Measurements from ENCODE around the gene TOB2.
"Not testable (repeated sequence)": the region's sequence is repeated elsewhere in the genome, so short reads cannot be mapped to it uniquely, and the experiment has no call there.

- TF ChIP-seq POLR2A (IDR thresholded peaks at IDR 0.05) = not testable (repeated sequence)
- TF ChIP-seq, protein P1, sequence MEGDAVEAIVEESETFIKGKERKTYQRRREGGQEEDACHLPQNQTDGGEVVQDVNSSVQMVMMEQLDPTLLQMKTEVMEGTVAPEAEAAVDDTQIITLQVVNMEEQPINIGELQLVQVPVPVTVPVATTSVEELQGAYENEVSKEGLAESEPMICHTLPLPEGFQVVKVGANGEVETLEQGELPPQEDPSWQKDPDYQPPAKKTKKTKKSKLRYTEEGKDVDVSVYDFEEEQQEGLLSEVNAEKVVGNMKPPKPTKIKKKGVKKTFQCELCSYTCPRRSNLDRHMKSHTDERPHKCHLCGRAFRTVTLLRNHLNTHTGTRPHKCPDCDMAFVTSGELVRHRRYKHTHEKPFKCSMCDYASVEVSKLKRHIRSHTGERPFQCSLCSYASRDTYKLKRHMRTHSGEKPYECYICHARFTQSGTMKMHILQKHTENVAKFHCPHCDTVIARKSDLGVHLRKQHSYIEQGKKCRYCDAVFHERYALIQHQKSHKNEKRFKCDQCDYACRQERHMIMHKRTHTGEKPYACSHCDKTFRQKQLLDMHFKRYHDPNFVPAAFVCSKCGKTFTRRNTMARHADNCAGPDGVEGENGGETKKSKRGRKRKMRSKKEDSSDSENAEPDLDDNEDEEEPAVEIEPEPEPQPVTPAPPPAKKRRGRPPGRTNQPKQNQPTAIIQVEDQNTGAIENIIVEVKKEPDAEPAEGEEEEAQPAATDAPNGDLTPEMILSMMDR (IDR thresholded peaks at IDR 0.05) = not testable (repeated sequence)
Measured at GRCh38 chr22:41433480-41433879, 13.1 kb downstream of the TOB2 start.

All from testis (tissue), 2 donors.